Tibial artery (tissue), 4 donors: Measurements from ENCODE around the gene SMIM45.
"Not testable (repeated sequence)": the region's sequence is repeated elsewhere in the genome, so short reads cannot be mapped to it uniquely, and the experiment has no call there.

Source experiments
- DNase-seq, 2 donors: peaks; one replicate each; pipeline ENCODE4 v3.0.0-alpha.2; 2019
- H3K27ac ChIP-seq, 2 donors: fragments of 200-600 bp; sonication (generic) in 1 of 2; 1 replicate in 1 of 2; 2 replicates in 1 of 2; pipeline ENCODE4 v1.5.1; 2018 to 2019; ENCODE audit warnings: mild to moderate bottlenecking in 1 of 2
- H3K27me3 ChIP-seq, 2 donors: fragments of 200-600 bp; sonication (generic) in 1 of 2; one replicate each; pipeline versions ENCODE4 v1.5.1 to v1.6.0; 2016 to 2019
- H3K36me3 ChIP-seq, 3 donors: fragments of 200-600 bp; sonication (generic) in 2 of 3; one replicate each; pipeline ENCODE4 v1.5.1; 2016 to 2019; ENCODE audit warnings: mild to moderate bottlenecking in 2 of 3
- H3K4me1 ChIP-seq, 4 donors: fragments of 200-600 bp; sonication (generic) in 2 of 4; 1 replicate in 3 of 4; 2 replicates in 1 of 4; pipeline ENCODE4 v1.5.1; 2016 to 2019
- H3K4me3 ChIP-seq, 2 donors: fragments of 200-600 bp; sonication (generic) in 1 of 2; 1 replicate in 1 of 2; 2 replicates in 1 of 2; pipeline ENCODE4 v1.5.1; 2018 to 2019; ENCODE audit warnings: mild to moderate bottlenecking in 2 of 2
- H3K9me3 ChIP-seq, 3 donors: fragments of 200-600 bp; sonication (generic) in 1 of 3; one replicate each; pipeline ENCODE4 v1.5.1; 2016 to 2019
- intact Hi-C: fragments of 100-400 bp; cut with DNase I; formaldehyde crosslinking; loops from one replicate; pipeline ENCODE4 v1.15.0; 2023; ENCODE audit warnings: low total_unique reads
- TF ChIP-seq, protein P1 (sequence below), 2 experiments: fragments of 200-600 bp in 1 of 2; fragments of 450-650 bp in 1 of 2; IDR thresholded peaks; one replicate each; pipeline ENCODE4 v1.5.1; 2017 to 2019; ENCODE audit warnings: antibody characterized with exemption in 2 of 2, mild to moderate bottlenecking in 1 of 2, moderate library complexity in 1 of 2

SMIM45 gene

DNA sequence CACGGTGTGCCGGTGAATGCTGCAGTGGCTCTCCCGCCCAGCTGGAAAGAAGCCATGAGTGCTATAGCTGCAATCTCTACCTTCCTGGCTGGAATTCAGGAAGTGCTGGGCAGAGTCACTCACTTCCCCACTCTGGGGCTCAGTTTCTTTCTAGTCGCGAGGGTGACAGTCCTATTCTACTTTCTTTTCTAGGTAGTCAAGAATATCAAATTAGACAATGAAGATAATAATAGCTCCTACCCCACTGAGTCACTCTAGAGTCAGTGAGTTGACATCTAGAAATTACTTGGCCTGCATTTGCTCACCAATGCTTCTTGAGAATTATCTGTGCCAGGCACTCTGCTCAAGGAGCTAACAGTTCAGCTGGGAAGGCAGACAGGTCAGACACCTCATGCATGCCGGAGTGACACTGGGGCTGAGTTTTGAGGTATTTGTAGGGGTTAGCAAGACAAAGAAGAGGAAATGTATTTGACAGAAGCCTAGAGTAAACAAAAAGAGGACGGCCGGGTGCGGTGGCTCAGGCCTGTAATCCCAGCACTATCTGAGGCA is 8.2 kb upstream of the SMIM45 start:
- H3K9me3 ChIP-seq, result no peaks in the 10 kb centered on the region
- no peak overlapping the region for H3K4me3 ChIP-seq
- no peak overlapping the region for H3K27ac ChIP-seq
- H3K36me3 ChIP-seq, result no peaks in the 10 kb centered on the region
- TF ChIP-seq, protein P1, sequence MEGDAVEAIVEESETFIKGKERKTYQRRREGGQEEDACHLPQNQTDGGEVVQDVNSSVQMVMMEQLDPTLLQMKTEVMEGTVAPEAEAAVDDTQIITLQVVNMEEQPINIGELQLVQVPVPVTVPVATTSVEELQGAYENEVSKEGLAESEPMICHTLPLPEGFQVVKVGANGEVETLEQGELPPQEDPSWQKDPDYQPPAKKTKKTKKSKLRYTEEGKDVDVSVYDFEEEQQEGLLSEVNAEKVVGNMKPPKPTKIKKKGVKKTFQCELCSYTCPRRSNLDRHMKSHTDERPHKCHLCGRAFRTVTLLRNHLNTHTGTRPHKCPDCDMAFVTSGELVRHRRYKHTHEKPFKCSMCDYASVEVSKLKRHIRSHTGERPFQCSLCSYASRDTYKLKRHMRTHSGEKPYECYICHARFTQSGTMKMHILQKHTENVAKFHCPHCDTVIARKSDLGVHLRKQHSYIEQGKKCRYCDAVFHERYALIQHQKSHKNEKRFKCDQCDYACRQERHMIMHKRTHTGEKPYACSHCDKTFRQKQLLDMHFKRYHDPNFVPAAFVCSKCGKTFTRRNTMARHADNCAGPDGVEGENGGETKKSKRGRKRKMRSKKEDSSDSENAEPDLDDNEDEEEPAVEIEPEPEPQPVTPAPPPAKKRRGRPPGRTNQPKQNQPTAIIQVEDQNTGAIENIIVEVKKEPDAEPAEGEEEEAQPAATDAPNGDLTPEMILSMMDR (IDR thresholded peaks at IDR 0.05), result no peak
- peaks cover 0 to 19% (median 15%) of the 10 kb centered on the region in 4 donors for H3K4me1 ChIP-seq
- peaks cover 0 to 3% of the 10 kb centered on the region in 2 donors for H3K27me3 ChIP-seq
- intact Hi-C loops, result no loop called here
- DNase-seq, result no peak

DNA sequence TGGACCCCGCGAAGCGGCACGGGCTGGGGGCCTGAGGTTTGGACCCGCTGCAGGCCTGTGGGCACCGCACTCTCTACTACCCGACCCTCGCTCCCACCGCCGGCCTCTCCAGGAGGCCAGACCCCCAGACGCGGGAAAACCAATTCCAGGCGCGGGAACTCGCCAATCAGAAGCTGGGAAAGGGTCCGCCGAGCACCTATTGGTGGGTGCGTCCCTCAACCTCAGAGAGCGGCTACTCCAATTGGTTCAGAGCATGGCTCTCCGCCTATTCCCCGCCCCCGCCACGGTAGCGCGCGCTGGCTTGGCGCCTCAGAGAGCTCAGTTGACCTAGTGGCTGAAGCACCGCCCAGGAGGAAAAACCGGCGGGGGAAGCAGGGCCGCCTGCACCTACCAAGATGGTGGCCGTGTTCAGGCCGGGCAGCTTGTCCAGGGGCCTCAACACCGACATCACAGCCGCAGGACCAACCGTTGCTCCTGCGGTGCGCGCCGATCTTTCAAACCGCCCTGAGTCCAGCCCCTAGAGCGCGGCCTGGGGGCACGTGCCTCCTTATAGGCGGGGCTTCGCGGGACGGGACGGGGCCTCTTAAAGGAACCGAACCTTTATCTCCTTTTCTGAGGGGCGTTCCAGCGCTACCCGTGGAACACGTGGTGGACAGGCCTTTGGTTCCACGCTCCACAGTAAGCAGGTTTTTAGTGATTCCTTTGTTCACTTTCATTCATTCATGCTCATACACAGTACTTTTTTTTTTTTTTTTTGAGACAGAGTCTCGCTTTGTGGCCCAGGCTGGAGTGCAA is 5.1 kb upstream of the SMIM45 start, which contains the start of gene CENPM:
TSS of gene CENPM (minus strand) at position 524 of the 795 bp plus-strand sequence. CDS start at position 448, 76 bp downstream.
- H3K36me3 ChIP-seq, result no peaks in the 10 kb centered on the region
- intact Hi-C loops, result loop anchor here (5.0 kb wide), 1 partner anchor 120 kb away; no protein-coding TSS in a partner anchor
- DNase-seq, result peak; percentile 86 to 92
- H3K27me3 ChIP-seq, result peaks cover 0 to 16% of the 10 kb centered on the region in 2 donors
- TF ChIP-seq, protein P1 (IDR thresholded peaks at IDR 0.05), result no peak
- no peaks in the 10 kb centered on the region for H3K9me3 ChIP-seq
- H3K4me3 ChIP-seq, result peak within 1 kb of the TSS; percentile 56 to 65
- H3K27ac ChIP-seq, result peak within 1 kb of the TSS; percentile 9 to 24
- H3K4me1 ChIP-seq, result peaks cover 0 to 15% (median 11%) of the 10 kb centered on the region in 4 donors

DNA sequence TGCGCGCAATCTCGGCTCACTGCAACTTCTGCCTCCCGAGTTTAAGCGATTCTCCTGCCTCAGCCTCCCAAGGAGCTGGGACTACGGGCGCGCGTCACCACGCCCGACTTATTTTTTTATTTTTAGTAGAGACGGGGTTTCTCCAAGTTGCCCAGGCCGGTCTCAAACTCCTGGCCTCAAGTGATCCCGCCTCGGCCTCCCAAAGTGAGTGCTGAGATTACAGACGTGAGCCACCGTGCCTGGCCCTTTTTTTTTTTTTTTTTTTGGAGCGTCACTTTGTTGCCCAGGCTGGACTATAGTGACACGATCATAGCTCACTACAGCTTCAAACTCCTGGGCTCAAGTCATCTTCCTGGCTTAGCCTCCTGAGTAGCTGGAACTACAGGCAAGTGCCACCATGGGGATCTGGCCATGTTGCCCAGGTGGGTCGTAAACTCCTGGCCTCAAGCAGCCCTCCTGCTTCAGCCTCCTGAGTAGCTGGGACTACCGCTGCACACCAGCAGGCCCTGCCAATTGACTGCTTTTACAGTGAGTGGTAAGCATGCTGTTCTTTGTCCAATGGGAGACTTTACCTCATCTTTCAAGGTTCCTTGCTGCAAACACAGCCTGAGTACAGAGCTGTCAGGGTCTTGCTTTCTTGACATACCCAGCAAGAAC is 4.4 kb upstream of the SMIM45 start:
- Histone ChIP-seq H3K27ac (peak overlapping the region in 1 of 2 donors; percentile 24), H3K4me1 (peaks cover 0 to 15% (median 11%) of the 10 kb centered on the region in 4 donors), H3K27me3 (peaks cover 0 to 23% of the 10 kb centered on the region in 2 donors), H3K9me3 (no peaks in the 10 kb centered on the region), H3K4me3 (peak overlapping the region; percentile 56 to 65), H3K36me3 (no peaks in the 10 kb centered on the region)
- no peak for DNase-seq
- TF ChIP-seq, protein P1 (IDR thresholded peaks at IDR 0.05), result no peak
- intact Hi-C loops, result loop anchor here (5.0 kb wide), 1 partner anchor 120 kb away; no protein-coding TSS in a partner anchor

DNA sequence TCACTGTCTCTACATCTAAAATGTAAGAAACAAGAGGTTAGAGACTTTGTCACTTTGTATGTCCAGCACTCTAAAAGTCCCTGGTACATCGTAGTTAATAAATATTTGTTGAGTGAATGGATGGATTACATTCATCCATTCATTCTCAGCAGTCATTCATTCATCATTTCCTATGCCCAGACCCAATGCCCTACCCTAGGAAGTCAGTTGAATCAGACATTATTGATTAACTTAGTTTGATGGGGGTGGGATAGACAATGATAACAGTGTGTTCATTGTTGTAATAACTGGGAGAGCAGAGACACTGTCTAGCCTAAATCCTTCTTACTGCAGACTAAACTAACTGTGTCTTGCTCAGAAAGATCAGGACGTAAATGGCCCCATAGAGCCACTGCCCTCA is 3.8 kb upstream of the SMIM45 start:
- TF ChIP-seq, protein P1 (IDR thresholded peaks at IDR 0.05), result no peak
- peaks cover 0 to 15% (median 11%) of the 10 kb centered on the region in 4 donors for H3K4me1 ChIP-seq
- no peak overlapping the region for H3K4me3 ChIP-seq
- H3K9me3 ChIP-seq, result no peaks in the 10 kb centered on the region
- H3K27ac ChIP-seq, result no peak overlapping the region
- peaks cover 0 to 27% of the 10 kb centered on the region in 2 donors for H3K27me3 ChIP-seq
- intact Hi-C loops, result loop anchor here (5.0 kb wide), 1 partner anchor 121 kb away; no protein-coding TSS in a partner anchor
- no peak for DNase-seq
- H3K36me3 ChIP-seq, result no peaks in the 10 kb centered on the region

DNA sequence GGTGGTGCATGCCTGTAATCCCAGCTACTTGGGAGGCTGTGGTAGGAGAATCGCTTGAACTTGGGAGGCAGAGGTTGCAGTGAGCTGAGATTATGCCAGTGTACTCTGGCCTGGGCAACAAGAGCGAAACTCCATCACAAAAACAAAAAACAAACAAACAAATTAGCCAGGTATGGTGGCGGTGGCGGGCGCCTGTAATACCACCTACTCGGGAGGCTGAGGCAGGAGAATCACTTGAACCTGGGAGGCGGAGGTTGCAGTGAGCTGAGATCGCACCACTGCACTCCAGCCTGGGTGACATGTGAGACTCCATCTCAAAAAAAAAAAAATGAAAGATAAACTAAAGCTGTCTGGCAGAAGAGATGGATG is 3.0 kb upstream of the SMIM45 start:
- H3K4me1 ChIP-seq, result peaks cover 0 to 15% (median 11%) of the 10 kb centered on the region in 4 donors
- not testable (repeated sequence) for H3K4me3 ChIP-seq, H3K27ac ChIP-seq, H3K36me3 ChIP-seq, H3K9me3 ChIP-seq, DNase-seq
- H3K27me3 ChIP-seq, result peaks cover 0 to 23% of the 10 kb centered on the region in 2 donors
- intact Hi-C loops, result loop anchor here (5.0 kb wide), 1 partner anchor 122 kb away; no protein-coding TSS in a partner anchor
